ENCODE measurements around the gene GALNT18. TPM values are rescaled to one million over a fixed set of nuclear protein-coding genes. Genes with fewer than 3 reads are reported as not detected.

GALNT18 gene
- polyA plus RNA-seq, 12 donors: 7.0 to 14.2 (median 10.0) TPM; not detected in 1

DNA sequence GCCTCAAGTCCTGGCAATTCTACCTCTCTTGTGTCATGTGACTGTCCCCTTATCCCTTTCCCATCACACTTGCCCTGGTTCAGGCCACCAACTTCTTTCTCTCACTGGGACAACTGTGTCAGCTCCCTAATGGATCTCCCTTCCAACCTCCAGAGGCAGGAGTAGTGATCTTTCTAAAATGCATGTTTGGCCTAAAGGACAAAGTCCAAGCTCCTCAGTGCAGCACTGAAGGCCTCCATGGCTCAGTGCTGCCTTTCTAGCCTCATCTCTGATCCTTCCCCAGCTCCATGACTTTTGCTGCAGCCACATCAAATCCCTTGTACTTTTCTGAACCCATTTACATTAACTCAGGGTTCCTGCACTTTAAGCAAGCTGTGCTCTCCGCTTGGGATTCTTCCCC, 349.6 kb downstream of the GALNT18 start:
- DNase-seq: no peak

DNA sequence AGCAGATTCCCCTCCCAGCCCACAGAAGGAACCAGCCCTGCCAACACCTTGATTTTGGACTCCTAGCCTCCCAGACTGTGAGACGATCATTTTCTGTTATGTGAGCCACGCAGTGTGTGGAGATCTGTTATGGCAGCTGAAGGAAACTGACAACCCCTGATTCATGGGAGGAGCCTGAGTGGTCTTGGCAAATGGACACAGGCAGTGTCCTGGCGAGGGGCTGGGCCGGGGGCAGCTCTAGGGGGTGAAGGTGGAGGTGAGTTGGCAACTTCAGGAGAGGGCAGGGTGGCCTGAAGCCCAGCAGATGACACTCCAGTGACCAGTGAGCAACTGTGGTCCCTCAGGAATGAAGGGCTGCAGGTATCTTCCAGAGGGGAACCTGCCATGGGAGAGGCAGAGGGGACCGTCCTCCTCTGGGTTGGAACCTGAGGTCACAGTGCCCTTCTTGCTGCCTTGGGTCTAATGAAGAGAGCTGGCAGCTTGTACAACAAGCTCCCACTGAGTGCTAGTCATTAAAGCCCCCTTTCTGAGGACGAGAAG, 351.5 kb downstream of the GALNT18 start:
- DNase-seq: no peak

DNA sequence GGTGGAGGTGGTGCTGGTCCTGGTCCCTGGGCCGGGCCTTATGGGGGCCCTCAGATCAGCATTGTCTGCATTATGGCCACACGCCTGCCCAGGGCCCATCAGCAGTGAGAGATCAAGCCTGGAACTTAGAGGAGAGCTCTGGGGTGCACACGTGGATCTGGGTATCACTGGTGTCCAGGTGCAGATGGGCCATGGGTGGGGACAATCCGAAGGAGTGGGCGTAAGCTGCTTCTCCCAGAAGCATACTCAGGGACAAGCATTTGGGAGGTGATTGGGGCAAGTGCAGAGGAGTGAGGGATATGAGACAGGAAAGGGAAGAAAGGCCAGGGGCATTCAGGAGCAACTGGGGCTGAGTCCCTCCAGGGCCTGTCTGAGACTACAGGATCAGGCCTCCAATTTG, 353.1 kb downstream of the GALNT18 start:
- no peak for DNase-seq

DNA sequence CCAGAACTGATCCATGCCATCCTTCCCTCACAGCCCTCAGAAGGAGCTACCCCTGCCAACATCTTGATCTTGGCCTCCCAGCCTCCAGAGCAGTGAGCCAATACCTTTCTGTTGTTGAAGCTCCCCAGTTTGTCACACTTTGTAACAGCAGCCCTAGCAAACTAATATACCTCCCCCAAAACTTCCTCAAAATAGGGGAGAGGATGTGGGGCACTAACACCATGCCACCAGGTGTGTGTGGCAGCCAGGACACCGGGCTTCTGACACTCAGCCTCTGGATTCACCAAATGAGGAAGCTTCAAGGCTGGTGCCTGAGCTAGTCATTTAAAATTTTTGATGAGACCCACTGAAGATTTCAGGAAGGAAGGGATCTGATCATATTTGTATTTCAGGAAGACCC, 353.7 kb downstream of the GALNT18 start:
- DNase-seq: no peak

DNA sequence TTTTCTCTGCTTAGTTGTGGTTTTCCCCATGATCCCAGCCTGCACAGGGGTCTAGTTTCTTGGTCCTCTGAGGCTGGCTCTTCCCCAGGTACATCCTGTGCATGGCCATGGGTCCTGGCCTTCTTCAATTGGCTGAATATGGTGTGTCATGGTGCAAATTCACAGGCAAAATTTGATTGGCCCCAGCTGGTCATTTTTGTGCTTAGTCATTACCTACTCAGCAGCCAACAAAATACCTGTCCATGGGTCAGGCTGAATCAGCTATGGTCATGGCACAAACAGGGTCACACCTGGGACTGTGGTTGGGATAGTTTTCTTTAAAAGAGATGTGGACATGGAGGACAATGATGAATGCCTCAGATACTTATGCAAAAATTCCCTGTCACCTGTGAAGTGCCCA, 354.5 kb downstream of the GALNT18 start:
- DNase-seq: no peak

DNA sequence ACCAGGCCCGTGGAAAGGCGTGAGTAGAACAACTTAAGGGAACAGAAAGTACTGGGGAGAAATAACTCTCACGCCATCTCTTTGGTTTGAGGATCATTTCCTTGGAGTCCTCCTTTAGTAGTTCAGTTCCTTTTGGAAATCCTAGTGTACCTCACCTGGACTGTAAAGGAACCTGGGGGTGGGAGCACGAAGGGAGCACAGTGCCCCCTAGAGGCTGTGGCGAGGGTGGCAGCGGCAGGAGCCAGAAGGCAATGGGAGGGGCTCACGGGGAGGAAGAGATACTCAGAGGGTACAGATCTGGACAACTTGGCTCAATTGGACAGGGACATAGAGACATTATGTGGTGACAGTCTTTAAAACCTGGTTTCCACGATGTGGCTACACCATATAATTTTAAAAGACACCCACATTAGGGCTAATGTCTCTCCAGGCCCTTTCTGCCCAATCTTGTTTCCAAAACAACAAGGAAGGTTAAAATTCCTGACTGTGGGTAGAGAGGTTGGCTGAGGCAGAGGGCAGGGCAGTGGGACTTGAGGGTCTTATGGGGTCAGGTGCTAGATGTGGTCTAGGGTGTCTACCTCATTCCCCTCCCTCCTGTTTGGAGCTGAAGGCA, 355.7 kb downstream of the GALNT18 start:
- DNase-seq: no peak

DNA sequence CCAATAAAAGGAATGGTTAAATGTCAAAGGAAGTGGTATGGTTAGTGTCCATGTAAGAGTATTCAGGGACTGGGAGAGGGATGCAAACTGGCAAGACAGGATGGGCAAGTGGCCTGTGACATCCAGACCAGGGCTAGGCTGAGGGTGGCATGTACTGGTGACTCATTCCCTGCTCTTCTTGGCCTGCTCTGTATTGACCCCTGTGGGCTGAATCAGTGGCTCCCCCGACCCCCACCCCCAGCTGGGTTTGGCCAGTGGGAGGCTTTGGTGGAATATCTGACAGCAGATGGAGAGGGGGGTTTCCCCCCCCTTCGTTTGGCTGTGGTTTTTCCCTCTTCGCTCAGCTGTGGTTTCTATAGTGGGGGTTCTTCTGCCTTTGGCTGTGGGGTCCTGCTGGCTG, 356.5 kb downstream of the GALNT18 start:
- no peak for DNase-seq

DNA sequence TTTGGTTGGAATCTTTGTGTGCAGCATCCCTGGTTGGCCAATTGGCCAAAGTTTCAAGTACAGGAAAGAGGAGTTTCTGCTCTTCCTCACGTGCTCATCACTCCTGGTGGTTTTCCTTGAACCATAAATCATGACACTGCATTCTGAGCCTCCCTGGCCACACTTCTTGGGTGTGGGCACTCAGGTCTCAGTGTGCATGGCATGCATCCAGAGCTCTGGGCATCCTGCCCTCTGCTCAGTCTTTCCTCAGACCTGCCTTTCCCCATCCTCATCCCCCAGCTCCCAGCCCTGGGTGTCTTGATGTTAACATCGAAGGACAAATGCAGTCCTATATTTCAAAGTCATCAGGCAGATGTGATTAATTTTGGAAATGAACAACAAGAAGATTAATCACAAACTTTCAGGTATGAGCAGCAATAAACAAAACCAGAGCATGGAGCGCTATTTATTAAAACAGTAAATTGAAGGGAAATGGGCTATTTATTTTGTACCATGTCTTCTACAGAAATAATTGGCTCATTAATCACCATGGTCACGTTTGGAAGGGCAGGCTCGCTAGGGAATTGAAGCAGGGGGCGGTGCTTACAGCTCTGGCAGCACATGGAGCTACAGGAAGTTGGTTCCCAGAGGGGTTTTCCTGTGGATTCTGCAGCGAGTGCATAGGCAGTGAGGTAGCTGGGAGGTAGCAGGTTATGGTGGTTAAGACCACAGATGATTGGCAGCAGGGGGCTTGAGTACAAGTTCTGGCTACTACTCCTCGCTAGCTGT, 358.4 kb downstream of the GALNT18 start:
- no peak for DNase-seq

DNA sequence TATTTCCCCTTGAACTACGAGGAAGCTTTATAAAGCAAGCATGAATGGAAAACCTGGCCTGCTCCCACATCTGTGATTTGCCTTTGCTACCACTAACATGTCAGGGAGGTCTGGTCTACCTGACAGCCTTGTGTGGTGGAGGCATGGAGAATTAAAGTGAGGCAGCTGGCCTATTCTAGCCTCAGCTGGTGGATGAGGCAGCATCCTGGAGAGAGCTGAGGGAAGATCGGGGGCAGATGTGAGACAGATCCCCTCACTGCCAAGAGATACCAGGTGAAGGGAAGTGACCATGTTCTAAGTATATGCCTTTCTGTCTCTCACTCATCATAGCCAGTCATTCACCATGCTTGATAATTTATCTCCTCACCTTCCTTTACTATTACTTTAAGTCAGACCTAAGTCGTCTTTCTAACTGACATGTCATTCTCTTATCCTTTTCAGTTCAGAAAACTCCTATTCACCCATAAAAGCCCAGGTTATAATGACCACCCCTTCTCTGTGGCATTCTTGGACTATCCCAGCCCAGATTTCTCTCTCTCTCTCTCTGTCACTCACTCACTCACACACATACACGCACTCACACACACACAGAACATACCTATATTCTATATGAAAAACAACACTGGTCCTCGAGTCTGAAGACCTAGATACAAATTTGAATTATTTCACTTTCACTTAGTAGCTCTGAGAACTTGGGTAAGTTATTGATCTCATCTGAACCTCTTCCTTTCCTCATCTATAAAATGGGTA, 359.5 kb downstream of the GALNT18 start:
- DNase-seq: no peak

DNA sequence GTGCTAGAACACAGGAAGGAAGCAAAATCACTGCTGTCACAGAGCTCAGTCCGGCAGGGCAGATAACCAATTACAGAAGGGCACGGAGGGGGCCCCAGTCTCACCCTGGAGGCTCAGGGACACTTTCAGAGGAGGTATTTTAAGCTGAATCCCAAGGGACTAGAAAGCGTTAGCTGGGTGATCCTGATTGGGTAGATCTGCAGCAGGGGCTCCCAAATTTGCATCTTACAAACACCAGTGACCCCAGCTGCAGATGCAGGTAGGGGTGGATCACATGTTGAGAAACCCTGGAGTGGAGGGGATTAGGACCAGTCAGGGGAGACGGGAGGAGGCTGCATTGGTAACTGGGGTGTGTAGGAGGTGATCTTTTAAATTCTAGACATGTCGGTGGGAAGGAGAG, 360.2 kb downstream of the GALNT18 start:
- no peak for DNase-seq

DNA sequence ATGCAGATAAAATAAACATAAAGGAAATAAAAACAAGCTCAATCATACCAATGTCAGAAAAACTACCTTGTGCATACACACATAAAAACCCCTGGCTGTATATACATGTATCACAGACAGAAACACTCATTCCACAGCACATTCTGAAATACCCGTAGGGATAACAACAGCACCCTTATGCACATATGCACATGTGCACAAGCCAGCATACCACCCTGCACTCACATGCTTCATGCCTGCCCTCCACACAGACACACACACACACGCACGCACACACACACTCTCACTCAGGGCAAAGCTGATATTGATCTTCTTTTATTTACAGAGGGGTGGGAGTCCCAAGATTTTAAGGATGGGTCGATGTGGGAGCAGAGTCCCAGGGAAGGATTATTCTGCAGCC, 360.9 kb downstream of the GALNT18 start:
- no peak for DNase-seq

DNA sequence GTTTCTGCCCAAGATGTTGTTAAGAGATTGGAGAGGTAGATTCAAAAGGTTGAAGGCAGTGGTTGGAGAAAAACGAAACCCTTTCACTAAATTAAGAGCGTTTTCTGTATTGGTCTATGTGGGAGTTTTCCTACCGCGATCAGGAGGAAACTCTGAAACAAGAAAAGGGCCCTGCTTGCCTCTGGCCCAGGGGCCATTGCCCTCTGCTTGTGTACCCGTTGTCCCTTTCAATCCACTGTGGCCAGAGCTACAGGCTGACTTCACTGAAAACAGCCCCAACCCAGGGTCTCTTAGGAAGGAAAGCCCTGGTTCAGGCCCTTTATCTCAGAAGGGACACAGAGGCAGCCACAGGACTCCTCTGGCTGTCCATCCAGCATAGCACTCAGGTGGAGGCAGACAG, 367.8 kb downstream of the GALNT18 start:
- DNase-seq: no peak

DNA sequence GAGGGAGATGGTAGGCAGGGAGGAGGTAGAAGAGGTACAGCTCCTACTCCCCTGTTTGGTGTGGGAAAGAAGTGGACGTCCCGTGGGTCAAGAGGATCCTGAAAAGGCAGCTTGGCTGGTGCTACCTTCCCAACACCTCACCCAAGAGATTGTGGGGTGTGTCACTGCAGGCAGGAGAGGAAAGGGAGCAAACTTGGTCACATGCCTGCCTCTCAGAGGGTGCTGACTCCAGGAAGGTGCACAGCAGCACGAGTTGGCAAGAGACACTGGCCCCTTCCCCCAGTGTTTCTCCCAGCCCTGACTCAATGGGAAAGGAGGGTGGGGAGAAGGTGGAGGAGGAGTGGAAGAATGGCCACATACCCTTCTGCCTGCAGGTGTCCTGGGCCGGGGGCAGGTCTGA, 368.3 kb downstream of the GALNT18 start:
- no peak for DNase-seq

DNA sequence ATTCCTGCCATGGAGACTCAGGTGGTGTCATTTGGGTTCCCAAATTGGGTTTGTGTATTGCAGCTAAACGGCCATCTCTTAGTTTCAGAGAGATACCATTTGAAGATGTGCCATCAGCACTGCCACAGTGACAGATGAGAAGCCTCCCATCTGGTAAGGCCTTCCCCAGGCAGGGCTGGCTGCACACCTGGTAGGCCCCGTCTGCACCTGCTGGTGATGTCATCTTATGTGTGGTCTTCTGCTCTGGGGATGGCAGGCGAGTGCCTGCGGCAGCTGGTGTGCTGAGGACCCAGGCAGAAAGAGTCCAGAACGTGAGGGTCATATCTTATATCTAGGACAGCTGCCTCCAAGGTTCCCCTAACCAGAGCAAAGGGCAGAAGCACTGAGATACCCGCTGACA, 369.4 kb downstream of the GALNT18 start:
- no peak for DNase-seq

DNA sequence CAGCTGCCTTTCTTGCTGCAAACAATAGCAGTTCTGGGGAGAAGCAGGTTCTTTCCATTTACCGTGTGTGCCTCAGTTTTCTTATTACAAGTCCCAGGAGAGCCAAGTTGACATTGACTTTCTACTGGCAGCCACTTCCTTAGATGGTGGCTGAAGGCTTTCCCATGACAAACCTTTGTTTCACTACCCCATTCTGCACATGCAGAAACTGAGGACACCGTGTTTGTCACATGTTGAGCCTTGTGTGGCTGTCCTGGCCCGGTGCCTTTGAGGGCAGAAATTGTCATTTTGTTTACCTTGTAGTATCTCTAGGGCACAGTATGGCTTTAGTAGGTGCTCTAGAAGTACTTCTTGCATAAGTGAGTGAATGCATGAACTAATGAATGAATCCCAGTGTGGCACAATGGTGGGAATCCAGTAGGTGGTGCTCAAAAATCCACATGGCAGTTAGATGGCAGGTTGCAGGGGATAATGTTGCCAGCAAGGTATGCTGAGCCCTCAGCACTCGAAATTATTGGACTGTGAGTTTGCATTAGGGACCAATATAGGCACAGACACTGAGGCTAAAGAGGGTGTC, 370.3 kb downstream of the GALNT18 start:
- DNase-seq: no peak

DNA sequence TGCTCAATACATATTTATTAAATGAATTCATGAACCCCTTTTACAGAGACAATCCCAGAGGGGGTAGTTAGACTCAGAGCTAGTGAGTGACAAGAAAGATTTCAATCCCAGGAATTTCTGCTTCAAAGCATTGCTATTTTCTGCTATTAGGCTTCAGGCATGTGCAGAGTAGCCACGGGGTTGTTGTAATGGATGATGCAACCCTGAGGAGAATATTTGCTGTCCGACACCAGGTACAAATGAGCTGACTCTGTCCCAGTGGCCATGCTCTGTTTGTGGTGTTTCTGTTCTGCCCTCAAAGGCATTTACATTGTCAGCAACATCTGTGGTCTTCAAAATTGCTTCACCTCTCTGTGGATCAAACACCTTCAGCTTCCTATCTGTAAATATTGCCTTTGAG, 371.3 kb downstream of the GALNT18 start:
- DNase-seq: no peak

DNA sequence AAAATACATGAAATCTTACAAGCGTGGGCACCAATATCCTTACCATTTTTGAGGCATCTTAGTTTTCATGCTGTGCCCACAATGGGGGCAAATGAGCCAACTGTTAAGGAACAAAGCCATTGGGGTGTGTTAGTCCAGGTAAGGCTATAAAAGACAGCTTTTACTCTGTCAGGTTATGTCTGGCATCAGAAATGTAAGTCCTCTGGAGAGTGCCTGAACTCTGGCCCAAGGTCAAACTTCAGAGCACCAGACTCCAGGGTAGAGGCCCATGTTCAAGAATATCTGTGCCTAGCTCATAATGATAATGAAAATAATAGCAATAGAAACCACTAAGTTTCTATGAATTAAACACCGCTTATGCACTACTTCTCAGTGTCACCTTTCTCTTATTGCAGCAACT, 374.2 kb downstream of the GALNT18 start:
- no peak for DNase-seq

DNA sequence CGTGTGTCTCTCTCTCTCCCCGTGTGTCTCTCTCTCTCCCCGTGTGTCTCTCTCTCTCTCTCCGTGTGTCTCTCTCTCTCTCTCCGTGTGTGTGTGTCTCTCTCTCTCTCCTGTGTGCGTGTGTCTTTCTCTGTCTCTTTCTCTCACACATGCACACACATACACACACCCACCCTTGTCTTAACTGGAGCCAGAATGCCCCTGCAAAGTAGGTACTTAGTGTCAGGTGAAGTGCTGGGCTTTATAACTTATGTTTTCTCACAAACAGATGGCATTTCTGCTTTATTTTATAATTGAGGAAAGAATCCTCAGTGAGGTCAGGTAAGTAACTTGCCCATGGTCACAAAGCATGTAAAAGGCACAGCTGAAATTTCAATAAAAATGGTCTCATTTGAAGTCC, 374.7 kb downstream of the GALNT18 start:
- DNase-seq: no peak

DNA sequence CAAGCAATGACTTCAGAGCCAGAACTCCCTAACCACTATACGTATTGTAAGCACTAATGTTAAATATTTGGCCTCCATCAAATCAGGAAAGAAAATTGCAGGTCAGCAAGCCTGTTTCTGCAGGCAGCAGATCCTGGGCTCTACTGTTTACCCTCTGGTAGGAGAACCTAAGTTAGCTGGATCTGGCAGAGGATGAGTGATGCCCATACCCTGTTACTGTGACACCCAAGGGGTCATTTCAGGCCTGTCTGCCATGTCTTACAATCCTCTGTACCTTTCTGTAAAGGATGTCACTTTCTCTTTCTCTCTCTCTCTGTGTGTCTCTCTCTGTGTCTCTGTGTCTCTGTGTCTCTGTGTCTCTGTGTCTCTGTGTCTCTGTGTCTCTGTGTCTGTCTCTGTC, 375.6 kb downstream of the GALNT18 start:
- no peak for DNase-seq

DNA sequence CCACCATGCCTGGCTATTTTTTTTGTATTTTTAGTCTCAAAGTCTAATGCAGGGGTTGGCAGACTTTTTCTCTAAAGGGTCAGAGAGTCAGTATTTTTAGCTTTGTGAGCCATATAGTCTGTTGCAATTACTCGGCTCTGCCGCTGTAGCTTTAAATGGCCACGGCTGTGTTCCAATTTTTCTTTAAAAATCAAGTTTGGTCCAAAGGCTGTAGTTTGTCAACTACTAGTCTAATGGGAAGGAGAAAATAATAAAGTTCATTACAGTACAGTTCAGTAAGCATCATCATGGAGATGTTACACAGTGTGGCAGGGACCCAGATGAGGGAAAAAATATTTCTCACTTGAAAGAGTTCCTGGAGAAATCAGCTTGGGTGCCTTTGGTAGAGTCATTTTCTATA, 376.4 kb downstream of the GALNT18 start:
- peak; percentile 66 for DNase-seq

DNA sequence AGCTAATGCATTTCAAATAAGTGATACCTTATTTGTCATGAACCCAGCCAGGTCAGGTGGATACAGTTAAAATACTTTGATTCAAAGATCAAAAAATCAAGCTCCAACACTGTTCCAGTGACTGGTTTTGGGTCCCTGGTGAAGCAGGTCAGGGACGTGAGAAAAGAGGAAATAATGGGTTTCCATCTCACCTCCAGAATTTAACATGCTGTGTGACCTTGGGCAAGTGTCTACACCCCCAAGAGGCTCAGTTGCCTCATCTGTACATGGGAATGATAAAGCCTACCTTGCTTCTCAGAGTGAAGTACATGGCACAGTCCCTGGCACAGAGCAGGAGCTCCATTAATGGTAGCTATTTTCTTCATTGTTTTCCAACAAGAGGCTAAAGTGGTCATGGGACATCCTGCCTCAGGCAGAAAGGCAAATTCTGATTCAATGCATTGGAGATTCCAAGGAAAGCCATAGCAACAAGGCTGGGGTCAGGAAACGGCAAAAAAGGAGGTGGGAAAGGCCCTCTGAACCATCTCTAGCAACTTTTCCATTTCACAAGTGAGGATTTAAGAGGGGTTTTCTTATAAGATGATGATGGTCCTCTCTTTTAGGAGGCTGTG, 377.2 kb downstream of the GALNT18 start:
- no peak for DNase-seq

Data from muscle of arm (tissue), 12 donors.